C4-2B (cell line): ENCODE measurements around the gene RFX8.
A peak's percentile ranks its signal among the peaks of the same experiment; 100 is the strongest.

Source experiments
- H3K27ac ChIP-seq: fragments of 450-650 bp; 2 replicates; pipeline ENCODE4 v1.5.1; 2017
- CTCF ChIP-seq: fragments of 450-650 bp; conservative IDR thresholded peaks from 2 replicates; pipeline ENCODE4 v1.5.1; 2017; ENCODE audit warnings: mild to moderate bottlenecking
- ZFX ChIP-seq: fragments of 450-650 bp; IDR thresholded peaks from 2 replicates; pipeline ENCODE4 v1.6.1; 2017

Gene RFX8

GRCh38 chr2:101474731-101475384 lies at the start of gene RFX8:
Gene RFX8 (minus strand): TSS chr2:101475112. CDS start chr2:101466848, 8,264 bp downstream.
- TF ChIP-seq CTCF (no peak), ZFX (no peak)
- no peak within 1 kb of the TSS for H3K27ac ChIP-seq

GRCh38 chr2:101521487-101521886 lies 46.6 kb upstream of the RFX8 start:
- no peak for TF ChIP-seq CTCF
- TF ChIP-seq ZFX = no peak

GRCh38 chr2:101520246-101520645 lies 45.3 kb upstream of the RFX8 start:
- no peak overlapping the region for H3K27ac ChIP-seq
- no peak for TF ChIP-seq CTCF
- TF ChIP-seq ZFX = no peak

More at GRCh38 chr2:101521487-101521886, 46.6 kb upstream of the RFX8 start:
- no peak overlapping the region for H3K27ac ChIP-seq

- H3K27ac ChIP-seq = peak overlapping the region; percentile 43
- TF ChIP-seq CTCF (peak; percentile 84), ZFX (no peak)
Observed at GRCh38 chr2:101518578-101519492, 43.9 kb upstream of the RFX8 start.

- no peak overlapping the region for H3K27ac ChIP-seq
- TF ChIP-seq CTCF = no peak
- TF ChIP-seq ZFX = no peak
Observed at GRCh38 chr2:101517758-101518271, 42.9 kb upstream of the RFX8 start.

- H3K27ac ChIP-seq = no peak overlapping the region; the same call in 1 of the 2 replicates
Observed at GRCh38 chr2:101516823-101517690, 42.1 kb upstream of the RFX8 start.

More at GRCh38 chr2:101516823-101517690, 42.1 kb upstream of the RFX8 start:
- TF ChIP-seq CTCF = no peak
- no peak for TF ChIP-seq ZFX
